GM19468 (cell line): Measurements from ENCODE around the gene ORAI2.
A peak's percentile ranks its signal among the peaks of the same experiment; 100 is the strongest.
"Not testable (repeated sequence)": the region's sequence is repeated elsewhere in the genome, so short reads cannot be mapped to it uniquely, and the experiment has no call there.

Experiments
- ATAC-seq: cut with Tn5 transposase; IDR thresholded peaks from one replicate; pipeline ENCODE4 v1.9.1; 2021; ENCODE audit warnings: mild to moderate bottlenecking, moderate library complexity, moderate number of reproducible peaks; ENCODE audit not compliant: unreplicated experiment; ENCODE audit errors: extremely low read depth

Gene ORAI2

GRCh38 chr7:102444961-102445673 lies 11.7 kb downstream of the ORAI2 start:
- ATAC-seq = no peak

GRCh38 chr7:102445674-102446071 lies 12.3 kb downstream of the ORAI2 start:
- no peak for ATAC-seq

GRCh38 chr7:102446387-102447156 lies 13.2 kb downstream of the ORAI2 start:
- no peak for ATAC-seq

- ATAC-seq = no peak
Observed at GRCh38 chr7:102447311-102447710, 13.9 kb downstream of the ORAI2 start.

GRCh38 chr7:102449136-102449535 lies 15.8 kb downstream of the ORAI2 start:
- ATAC-seq = no peak

- no peak for ATAC-seq
Observed at GRCh38 chr7:102450242-102450641, 16.9 kb downstream of the ORAI2 start.

GRCh38 chr7:102451371-102452054 lies 18.1 kb downstream of the ORAI2 start:
- ATAC-seq = no peak

- ATAC-seq = no peak
Observed at GRCh38 chr7:102452451-102452850, 19.1 kb downstream of the ORAI2 start.

- ATAC-seq = no peak
Observed at GRCh38 chr7:102453319-102453718, 19.9 kb downstream of the ORAI2 start.

- no peak for ATAC-seq
Observed at GRCh38 chr7:102454468-102454867, 21.1 kb downstream of the ORAI2 start.

GRCh38 chr7:102454932-102455331 lies 21.6 kb downstream of the ORAI2 start:
- not testable (repeated sequence) for ATAC-seq

- no peak for ATAC-seq
Observed at GRCh38 chr7:102455596-102455995, 22.2 kb downstream of the ORAI2 start.

GRCh38 chr7:102456327-102456726 lies 23.0 kb downstream of the ORAI2 start:
- no peak for ATAC-seq

- ATAC-seq = no peak
Observed at GRCh38 chr7:102457352-102457924, 24.1 kb downstream of the ORAI2 start.

GRCh38 chr7:102459221-102459844 lies 26.0 kb downstream of the ORAI2 start:
- no peak for ATAC-seq

GRCh38 chr7:102460467-102460866 lies 27.1 kb downstream of the ORAI2 start:
- no peak for ATAC-seq

- ATAC-seq = no peak
Observed at GRCh38 chr7:102463841-102464576, 30.6 kb downstream of the ORAI2 start.

- ATAC-seq = peak; percentile 90
Observed at GRCh38 chr7:102464577-102465280, 31.4 kb downstream of the ORAI2 start, which contains the start of the genes ALKBH4 and LRWD1. ALKBH4 (minus strand) TSS chr7:102464863; CDS start chr7:102464836, 27 bp downstream. LRWD1 (plus strand) TSS chr7:102464984; CDS start chr7:102465081, 97 bp downstream.

- ATAC-seq = no peak
Observed at GRCh38 chr7:102466097-102466496, 32.7 kb downstream of the ORAI2 start.
